K562 (cell line): ENCODE data around the gene AHI1. TPM values are rescaled to one million over a fixed set of nuclear protein-coding genes. Genes with fewer than 3 reads are reported as not detected.

Source experiments
- CHCHD3 ChIP-seq: fragments of 250-450 bp; sonication (Bioruptor Pico); IDR thresholded peaks from 2 replicates; pipeline ENCODE4 v2.1.2; 2022; ENCODE audit warnings: mild to moderate bottlenecking
- GATAD2B ChIP-seq: fragments of 450-650 bp; IDR thresholded peaks from 2 replicates; pipeline ENCODE4 v1.6.1; 2017; ENCODE audit warnings: mild to moderate bottlenecking, borderline replicate concordance
- JUN ChIP-seq, 2 experiments: sonication (generic) in 1 of 2; formaldehyde crosslinking in 1 of 2; IDR thresholded peaks; 2 replicates each; pipeline versions ENCODE4 v1.6.1 to v1.8.0; 2012 to 2022; ENCODE audit warnings: borderline replicate concordance in 2 of 2, mild to moderate bottlenecking in 2 of 2, improper control_type of control experiment in 1 of 2, low read depth in 1 of 2, low read length in 1 of 2, missing genetic modification reagents in 1 of 2
- PHF21A ChIP-seq: fragments of 450-650 bp; IDR thresholded peaks from 2 replicates; pipeline ENCODE4 v1.6.1; 2017; ENCODE audit warnings: low read depth, borderline replicate concordance
- TEAD1 ChIP-seq, 2 experiments: fragments of 450-650 bp in 1 of 2; sonication (generic) in 1 of 2; formaldehyde crosslinking; IDR thresholded peaks; 2 replicates each; pipeline versions ENCODE4 v1.4.0 to v1.8.0; 2020 to 2022; ENCODE audit warnings: mild to moderate bottlenecking in 2 of 2, missing genetic modification reagents in 1 of 2
- YY1 ChIP-seq, 3 experiments: IDR thresholded peaks; 2 replicates each; pipeline ENCODE4 v1.6.1; 2011; ENCODE audit warnings: low read length in 2 of 3, mild to moderate bottlenecking in 2 of 3, moderate library complexity in 2 of 3, borderline replicate concordance in 1 of 3, control low read depth in 1 of 3, low read depth in 1 of 3; ENCODE audit not compliant: insufficient read depth in 3 of 3, insufficient replicate concordance in 2 of 3, control insufficient read depth in 1 of 3, insufficient read length in 1 of 3; ENCODE audit errors: extremely low read depth in 1 of 3
- ZBED1 ChIP-seq: IDR thresholded peaks from 2 replicates; pipeline ENCODE4 v1.6.1; 2014
- ZNF436 ChIP-seq: fragments of 250-450, 450-650 bp; sonication (Bioruptor Pico); formaldehyde crosslinking; IDR thresholded peaks from 2 replicates; pipeline ENCODE4 v1.7.0; 2020; ENCODE audit warnings: mild to moderate bottlenecking
- ZNF766 ChIP-seq: fragments of 200-800 bp; sonication (Bioruptor generic); conservative IDR thresholded peaks from 2 replicates; pipeline ENCODE4 v1.6.1; 2016; ENCODE audit warnings: missing genetic modification characterization, missing compliant biosample characterization
- polyA plus RNA-seq, 8 experiments: library from polyadenylated mRNA; depleted of rRNA in 4 of 8; stranded (reverse) in 5 of 8; unstranded in 3 of 8; fragments of >200 nt; fragmentation: Nextera tagmentation in 2 of 8; fragmentation: Illumina TruSeq in 1 of 8; extraction: Ambion mirVana in 2 of 8; extraction: Trizol in 1 of 8; gene quantifications; 2 replicates each; pipeline versions ENCODE4 v1.2.1 to v1.2.3, GENCODE V29; 2011 to 2014; ENCODE audit warnings: inconsistent platforms in 1 of 8, missing spikeins in 1 of 8
- total RNA-seq, 7 experiments: library from RNA; depleted of rRNA in 6 of 7; stranded (reverse); fragments of >200 nt in 6 of 7; fragmentation: Illumina TruSeq in 2 of 7; extraction: Trizol in 2 of 7; gene quantifications; 2 replicates each; pipeline versions ENCODE4 v1.2.1 to v1.2.3, GENCODE V29; 2011 to 2021; ENCODE audit warnings: low replicate concordance in 1 of 7
- TF ChIP-seq, protein P1 (sequence below), 2 experiments: fragments of 450-650 bp; conservative IDR thresholded peaks; 2 replicates each; pipeline ENCODE4 v1.6.1; 2017; ENCODE audit warnings: mild to moderate bottlenecking in 2 of 2, moderate library complexity in 2 of 2
- TF ChIP-seq, protein P2 (sequence below): sonication (generic); formaldehyde crosslinking; IDR thresholded peaks from 2 replicates; pipeline ENCODE4 v1.8.1; 2023; ENCODE audit warnings: mild to moderate bottlenecking, missing genetic modification reagents, moderate library complexity
- TF ChIP-seq, protein P3 (sequence below): fragments of 450-650 bp; formaldehyde crosslinking; IDR thresholded peaks from 2 replicates; pipeline ENCODE4 v1.4.0; 2020; ENCODE audit warnings: mild to moderate bottlenecking, moderate library complexity
- TF ChIP-seq, protein P4 (sequence below), 2 experiments: IDR thresholded peaks in 1 of 2; conservative IDR thresholded peaks in 1 of 2; 2 replicates each; pipeline ENCODE4 v1.6.1; 2016; ENCODE audit warnings: low read depth in 2 of 2, mild to moderate bottlenecking in 1 of 2, missing compliant biosample characterization in 1 of 2, missing genetic modification characterization in 1 of 2, moderate library complexity in 1 of 2
- TF ChIP-seq, protein P5 (sequence below): fragments of 250-450 bp; sonication (Bioruptor Pico); IDR thresholded peaks from 2 replicates; pipeline ENCODE4 v1.5.0; 2021

The AHI1 gene
- total and polyA plus RNA-seq, 9 of the 15 experiments (the other 6 are each of a cell fraction or from before 2014, with no cell fraction given): 24.7 to 54.9 (median 32.2) TPM

DNA sequence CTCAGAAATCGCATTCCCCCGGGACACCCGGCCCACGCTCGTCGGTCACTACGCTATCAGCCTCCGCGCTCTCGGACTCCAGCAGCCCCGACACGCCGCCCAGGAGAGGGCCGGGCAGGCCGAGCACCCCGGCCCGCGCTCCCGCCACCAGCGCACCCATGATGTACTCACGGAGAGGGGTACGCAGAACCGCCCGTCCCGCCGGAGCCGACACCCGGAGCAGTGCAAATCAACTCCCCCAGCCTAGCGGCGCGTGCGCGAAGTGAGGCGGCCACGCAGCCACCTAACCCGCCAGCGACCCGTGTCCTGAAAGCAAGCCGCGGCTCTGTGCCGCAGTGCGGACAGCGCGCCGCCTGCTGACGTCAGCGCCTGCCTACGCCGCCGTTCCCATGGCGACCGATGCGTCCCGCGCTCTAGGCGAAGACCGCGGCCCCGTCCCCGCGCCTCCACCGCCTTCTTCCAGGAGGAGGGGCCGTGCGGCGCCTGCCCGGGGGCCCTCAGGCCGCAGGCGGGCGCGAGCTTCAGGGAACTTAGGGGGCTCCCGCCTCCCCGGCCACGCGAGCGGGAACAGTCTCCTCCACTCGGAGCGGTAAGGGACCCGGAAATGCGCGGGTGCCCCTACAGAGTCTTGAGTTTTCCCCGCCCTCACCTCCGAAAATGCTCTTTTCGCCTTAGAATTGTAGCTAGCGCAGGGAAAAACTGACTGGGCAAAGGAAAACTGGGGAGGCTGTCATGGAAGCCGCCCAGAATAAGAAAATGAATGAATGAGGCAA lies at the start of gene AHI1 (continued):
- TF ChIP-seq, protein P1, sequence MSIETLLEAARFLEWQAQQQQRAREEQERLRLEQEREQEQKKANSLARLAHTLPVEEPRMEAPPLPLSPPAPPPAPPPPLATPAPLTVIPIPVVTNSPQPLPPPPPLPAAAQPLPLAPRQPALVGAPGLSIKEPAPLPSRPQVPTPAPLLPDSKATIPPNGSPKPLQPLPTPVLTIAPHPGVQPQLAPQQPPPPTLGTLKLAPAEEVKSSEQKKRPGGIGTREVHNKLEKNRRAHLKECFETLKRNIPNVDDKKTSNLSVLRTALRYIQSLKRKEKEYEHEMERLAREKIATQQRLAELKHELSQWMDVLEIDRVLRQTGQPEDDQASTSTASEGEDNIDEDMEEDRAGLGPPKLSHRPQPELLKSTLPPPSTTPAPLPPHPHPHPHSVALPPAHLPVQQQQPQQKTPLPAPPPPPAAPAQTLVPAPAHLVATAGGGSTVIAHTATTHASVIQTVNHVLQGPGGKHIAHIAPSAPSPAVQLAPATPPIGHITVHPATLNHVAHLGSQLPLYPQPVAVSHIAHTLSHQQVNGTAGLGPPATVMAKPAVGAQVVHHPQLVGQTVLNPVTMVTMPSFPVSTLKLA (conservative IDR thresholded peaks at IDR 0.05): peak; percentile 89 to 96
- TF ChIP-seq JUN (IDR thresholded peaks at IDR 0.05; ENCODE audit: borderline replicate concordance, low read depth, low read length) (peak; percentile 88), JUN (CRISPR knock-in tag; IDR thresholded peaks at IDR 0.05; ENCODE audit: borderline replicate concordance) (peak; percentile 99), ZNF436 (CRISPR knock-in tag) (no peak), GATAD2B (peak; percentile 45), TEAD1 (CRISPR knock-in tag; IDR thresholded peaks at IDR 0.05) (peak; percentile 9 to 96; a peak in 2 of 4 replicates), PHF21A (peak; percentile 80; the same call in 1 of the 2 replicates), ZNF766 (CRISPR knock-in tag) (peak; percentile 15; the same call in 1 of the 2 replicates), CHCHD3 (CRISPR knock-in tag) (peak; percentile 79; the same call in 1 of the 2 replicates), YY1 (IDR thresholded peaks at IDR 0.05; ENCODE audit: borderline replicate concordance in 1 of 3, control insufficient read depth in 1 of 3, extremely low read depth in 1 of 3, insufficient read depth in 3 of 3, insufficient read length in 1 of 3, insufficient replicate concordance in 2 of 3, low read depth in 1 of 3, low read length in 2 of 3) (peak; percentile 29 to 88 (median 69)), ZBED1 (peak; percentile 80; the same call in 1 of the 2 replicates)
- TF ChIP-seq, protein P2, sequence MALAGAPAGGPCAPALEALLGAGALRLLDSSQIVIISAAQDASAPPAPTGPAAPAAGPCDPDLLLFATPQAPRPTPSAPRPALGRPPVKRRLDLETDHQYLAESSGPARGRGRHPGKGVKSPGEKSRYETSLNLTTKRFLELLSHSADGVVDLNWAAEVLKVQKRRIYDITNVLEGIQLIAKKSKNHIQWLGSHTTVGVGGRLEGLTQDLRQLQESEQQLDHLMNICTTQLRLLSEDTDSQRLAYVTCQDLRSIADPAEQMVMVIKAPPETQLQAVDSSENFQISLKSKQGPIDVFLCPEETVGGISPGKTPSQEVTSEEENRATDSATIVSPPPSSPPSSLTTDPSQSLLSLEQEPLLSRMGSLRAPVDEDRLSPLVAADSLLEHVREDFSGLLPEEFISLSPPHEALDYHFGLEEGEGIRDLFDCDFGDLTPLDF: peak; percentile 95
- TF ChIP-seq, protein P3, sequence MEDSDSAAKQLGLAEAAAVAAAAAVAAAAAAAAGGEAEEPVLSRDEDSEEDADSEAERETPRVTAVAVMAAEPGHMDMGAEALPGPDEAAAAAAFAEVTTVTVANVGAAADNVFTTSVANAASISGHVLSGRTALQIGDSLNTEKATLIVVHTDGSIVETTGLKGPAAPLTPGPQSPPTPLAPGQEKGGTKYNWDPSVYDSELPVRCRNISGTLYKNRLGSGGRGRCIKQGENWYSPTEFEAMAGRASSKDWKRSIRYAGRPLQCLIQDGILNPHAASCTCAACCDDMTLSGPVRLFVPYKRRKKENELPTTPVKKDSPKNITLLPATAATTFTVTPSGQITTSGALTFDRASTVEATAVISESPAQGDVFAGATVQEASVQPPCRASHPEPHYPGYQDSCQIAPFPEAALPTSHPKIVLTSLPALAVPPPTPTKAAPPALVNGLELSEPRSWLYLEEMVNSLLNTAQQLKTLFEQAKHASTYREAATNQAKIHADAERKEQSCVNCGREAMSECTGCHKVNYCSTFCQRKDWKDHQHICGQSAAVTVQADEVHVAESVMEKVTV: 0 out of 2 replicates have a peak, but pooled peaks have one; percentile 22
- TF ChIP-seq, protein P4, sequence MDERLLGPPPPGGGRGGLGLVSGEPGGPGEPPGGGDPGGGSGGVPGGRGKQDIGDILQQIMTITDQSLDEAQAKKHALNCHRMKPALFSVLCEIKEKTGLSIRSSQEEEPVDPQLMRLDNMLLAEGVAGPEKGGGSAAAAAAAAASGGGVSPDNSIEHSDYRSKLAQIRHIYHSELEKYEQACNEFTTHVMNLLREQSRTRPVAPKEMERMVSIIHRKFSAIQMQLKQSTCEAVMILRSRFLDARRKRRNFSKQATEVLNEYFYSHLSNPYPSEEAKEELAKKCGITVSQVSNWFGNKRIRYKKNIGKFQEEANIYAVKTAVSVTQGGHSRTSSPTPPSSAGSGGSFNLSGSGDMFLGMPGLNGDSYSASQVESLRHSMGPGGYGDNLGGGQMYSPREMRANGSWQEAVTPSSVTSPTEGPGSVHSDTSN (CRISPR knock-in tag; IDR thresholded peaks at IDR 0.05; ENCODE audit: low read depth): no peak
- TF ChIP-seq, protein P4 (tag; conservative IDR thresholded peaks at IDR 0.05; ENCODE audit: low read depth): no peak
- TF ChIP-seq, protein P5, sequence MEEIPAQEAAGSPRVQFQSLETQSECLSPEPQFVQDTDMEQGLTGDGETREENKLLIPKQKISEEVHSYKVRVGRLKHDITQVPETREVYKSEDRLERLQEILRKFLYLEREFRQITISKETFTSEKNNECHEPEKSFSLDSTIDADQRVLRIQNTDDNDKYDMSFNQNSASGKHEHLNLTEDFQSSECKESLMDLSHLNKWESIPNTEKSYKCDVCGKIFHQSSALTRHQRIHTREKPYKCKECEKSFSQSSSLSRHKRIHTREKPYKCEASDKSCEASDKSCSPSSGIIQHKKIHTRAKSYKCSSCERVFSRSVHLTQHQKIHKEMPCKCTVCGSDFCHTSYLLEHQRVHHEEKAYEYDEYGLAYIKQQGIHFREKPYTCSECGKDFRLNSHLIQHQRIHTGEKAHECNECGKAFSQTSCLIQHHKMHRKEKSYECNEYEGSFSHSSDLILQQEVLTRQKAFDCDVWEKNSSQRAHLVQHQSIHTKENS (CRISPR knock-in tag): no peak
